KMS-11 (cell line): ENCODE results near the gene FZD8.

Experiments used
- H2AFZ ChIP-seq: fragments of 200-600 bp; sonication (generic); 2 replicates; pipeline ENCODE4 v1.6.1; 2016; ENCODE audit warnings: antibody characterized with exemption, mixed run types, low read depth
- H3K27ac ChIP-seq: fragments of 200-600 bp; sonication (generic); 2 replicates; pipeline ENCODE4 v1.6.1; 2016; ENCODE audit warnings: mild to moderate bottlenecking, mixed run types
- H3K27me3 ChIP-seq: fragments of 200-600 bp; sonication (generic); 2 replicates; pipeline ENCODE4 v1.6.1; 2017; ENCODE audit warnings: mild to moderate bottlenecking, low read depth, mixed run types, moderate library complexity; ENCODE audit not compliant: insufficient read depth
- H3K36me3 ChIP-seq: fragments of 200-600 bp; sonication (generic); 2 replicates; pipeline ENCODE4 v1.6.1; 2017; ENCODE audit warnings: mild to moderate bottlenecking, mixed run types; ENCODE audit not compliant: insufficient read depth
- H3K4me1 ChIP-seq: fragments of 200-600 bp; sonication (generic); 2 replicates; pipeline ENCODE4 v1.6.1; 2016; ENCODE audit warnings: mild to moderate bottlenecking, low read depth, mixed run types; ENCODE audit not compliant: poor library complexity, severe bottlenecking
- H3K4me2 ChIP-seq: fragments of 200-600 bp; sonication (generic); 2 replicates; pipeline ENCODE4 v1.7.0; 2016; ENCODE audit warnings: mild to moderate bottlenecking, mixed run types
- H3K4me3 ChIP-seq: fragments of 200-600 bp; sonication (generic); IDR thresholded peaks from 2 replicates; pipeline ENCODE4 v1.6.1; 2017; ENCODE audit warnings: low read depth, low read length, mixed read lengths; ENCODE audit not compliant: insufficient read depth
- H3K79me2 ChIP-seq: fragments of 200-600 bp; sonication (generic); 2 replicates; pipeline ENCODE4 v1.6.1; 2016; ENCODE audit warnings: low read depth, mixed run types; ENCODE audit not compliant: insufficient read depth
- H3K9ac ChIP-seq: fragments of 200-600 bp; sonication (generic); 2 replicates; pipeline ENCODE4 v1.6.1; 2016; ENCODE audit warnings: mild to moderate bottlenecking, mixed run types
- H4K20me1 ChIP-seq: fragments of 200-600 bp; sonication (generic); 2 replicates; pipeline ENCODE4 v1.6.1; 2016; ENCODE audit warnings: mild to moderate bottlenecking, mixed run types; ENCODE audit not compliant: insufficient read depth
- CTCF ChIP-seq: fragments of 200-600 bp; sonication (generic); conservative IDR thresholded peaks from 2 replicates; pipeline ENCODE4 v1.6.1; 2017; ENCODE audit warnings: low read depth, mild to moderate bottlenecking, antibody characterized with exemption, low read length, moderate library complexity, mixed read lengths

Gene FZD8

GRCh38 chr10:35640951-35641675 is 983 bp downstream of the FZD8 start:
- Histone ChIP-seq H2AFZ (peak overlapping the region; percentile 100), H3K27ac (peak overlapping the region; percentile 25; the same call in 1 of the 2 replicates), H3K4me3 (peak overlapping the region; percentile 12), H3K4me2 (peak overlapping the region; percentile 100), H3K79me2 (no peaks in the 10 kb centered on the region), H3K9ac (peak overlapping the region; percentile 53), H3K36me3 (no peaks in the 10 kb centered on the region), H3K4me1 (peaks cover 9% of the 10 kb centered on the region), H3K27me3 (no peaks in the 10 kb centered on the region), H4K20me1 (no peaks in the 10 kb centered on the region)
- no peak for TF ChIP-seq CTCF

- Histone ChIP-seq H3K4me3 (no peak overlapping the region), H4K20me1 (no peaks in the 10 kb centered on the region), H3K27ac (no peak overlapping the region), H3K9ac (no peak overlapping the region), H3K4me2 (no peak overlapping the region), H3K4me1 (peaks cover 9% of the 10 kb centered on the region), H3K27me3 (no peaks in the 10 kb centered on the region), H3K79me2 (no peaks in the 10 kb centered on the region), H3K36me3 (no peaks in the 10 kb centered on the region), H2AFZ (no peak overlapping the region)
- no peak for TF ChIP-seq CTCF
These were observed 1.6 kb downstream of the FZD8 start for GRCh38 chr10:35640474-35640873.

GRCh38 chr10:35639728-35640401 is 2.2 kb downstream of the FZD8 start:
- H3K4me3 ChIP-seq = no peak overlapping the region
- H3K4me1 ChIP-seq = peaks cover 9% of the 10 kb centered on the region
- no peak overlapping the region for H3K9ac ChIP-seq
- H3K79me2 ChIP-seq = no peaks in the 10 kb centered on the region
- no peaks in the 10 kb centered on the region for H4K20me1 ChIP-seq
- H2AFZ ChIP-seq = no peak overlapping the region
- H3K27ac ChIP-seq = no peak overlapping the region
- H3K4me2 ChIP-seq = no peak overlapping the region
- TF ChIP-seq CTCF = no peak
- no peaks in the 10 kb centered on the region for H3K36me3 ChIP-seq
- H3K27me3 ChIP-seq = no peaks in the 10 kb centered on the region

GRCh38 chr10:35639021-35639727 is 2.9 kb downstream of the FZD8 start:
- Histone ChIP-seq H3K4me3 (no peak overlapping the region), H3K79me2 (no peaks in the 10 kb centered on the region), H3K4me2 (no peak overlapping the region), H3K9ac (no peak overlapping the region), H2AFZ (no peak overlapping the region), H3K4me1 (peaks cover 7% of the 10 kb centered on the region), H3K27me3 (no peaks in the 10 kb centered on the region), H3K27ac (no peak overlapping the region), H3K36me3 (no peaks in the 10 kb centered on the region), H4K20me1 (no peaks in the 10 kb centered on the region)
- TF ChIP-seq CTCF = no peak
